Osteocyte (in vitro differentiated cells): ENCODE measurements around the gene SLC26A2. TPM values are rescaled to one million over a fixed set of nuclear protein-coding genes. Genes with fewer than 3 reads are reported as not detected.

Experiments used
- DNase-seq: peaks from one replicate; pipeline ENCODE4 v3.0.0; 2021; ENCODE audit warnings: mixed read lengths; ENCODE audit not compliant: unreplicated experiment; ENCODE audit errors: extremely low spot score
- H3K27ac Mint-ChIP-seq: one replicate; pipeline ENCODE4 v1.8.0; 2021; ENCODE audit warnings: mild to moderate bottlenecking, mixed read lengths; ENCODE audit not compliant: unreplicated experiment
- H3K27me3 Mint-ChIP-seq: one replicate; pipeline ENCODE4 v1.8.0; 2021; ENCODE audit warnings: mixed read lengths; ENCODE audit not compliant: unreplicated experiment
- H3K36me3 Mint-ChIP-seq: one replicate; pipeline ENCODE4 v1.8.0; 2021; ENCODE audit warnings: mixed read lengths; ENCODE audit not compliant: unreplicated experiment
- H3K4me1 Mint-ChIP-seq: one replicate; pipeline ENCODE4 v1.8.0; 2021; ENCODE audit warnings: mixed read lengths; ENCODE audit not compliant: unreplicated experiment
- H3K4me3 Mint-ChIP-seq: one replicate; pipeline ENCODE4 v1.8.0; 2021; ENCODE audit warnings: mild to moderate bottlenecking, moderate library complexity, mixed read lengths; ENCODE audit not compliant: unreplicated experiment
- H3K9me3 Mint-ChIP-seq: one replicate; pipeline ENCODE4 v1.8.0; 2021; ENCODE audit warnings: mixed read lengths; ENCODE audit not compliant: unreplicated experiment
- total RNA-seq: library from RNA; stranded (reverse); gene quantifications from 2 replicates; pipeline ENCODE4 v1.2.1, GENCODE V29; 2021
- TF ChIP-seq, protein P1 (sequence below): fragments of 200-600 bp; sonication (generic); IDR thresholded peaks from 2 replicates; pipeline ENCODE4 v1.5.0; 2021; ENCODE audit warnings: antibody characterized with exemption, mild to moderate bottlenecking, moderate library complexity

Gene SLC26A2
- total RNA-seq, 1 donor from 2014 or later = 39.7 TPM

DNA sequence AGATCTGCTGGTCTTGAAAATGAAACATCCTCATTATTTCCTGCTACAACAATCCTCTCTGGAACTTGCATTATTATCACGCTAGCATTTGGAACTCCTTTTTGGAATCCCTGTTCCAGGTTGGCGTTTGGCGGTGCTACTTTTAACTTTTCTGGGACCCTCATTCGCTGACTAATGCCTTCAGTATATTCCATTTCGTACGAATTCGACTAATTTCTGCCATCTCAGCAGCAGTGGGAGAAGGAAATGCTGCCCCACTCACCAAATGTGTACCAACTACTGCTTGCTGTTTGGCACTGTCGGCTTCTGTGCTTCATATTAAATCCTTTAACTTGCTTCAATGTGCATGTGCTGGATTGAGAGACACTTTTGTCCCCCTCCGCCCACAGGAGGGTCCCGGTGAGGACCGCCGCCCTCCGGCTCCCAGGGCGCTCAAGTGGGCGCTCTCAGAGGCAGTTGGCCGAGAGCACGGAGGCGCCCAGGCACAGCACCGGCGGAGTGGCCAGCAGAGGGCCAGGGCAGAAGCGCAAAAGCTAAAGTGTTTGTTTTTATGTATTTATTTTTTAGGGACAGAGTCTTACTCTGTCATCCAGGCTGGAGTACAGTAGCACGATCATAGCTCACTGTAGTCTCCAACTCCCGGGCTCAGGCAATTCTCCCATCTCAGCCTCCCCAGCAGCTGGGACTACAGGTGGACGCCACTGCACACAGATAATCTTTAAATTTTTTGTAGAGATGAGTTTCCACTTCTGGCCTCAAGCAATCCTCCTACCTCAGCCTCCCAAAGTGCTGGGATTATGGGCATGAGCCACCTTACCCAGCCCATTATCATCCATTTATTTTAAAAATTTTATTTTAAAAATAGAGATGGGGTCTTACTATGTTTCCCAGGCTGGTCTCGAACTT, 27.9 kb upstream of the SLC26A2 start:
- Mint-ChIP-seq H3K4me3 (no peak overlapping the region), H3K36me3 (no peaks in the 10 kb centered on the region), H3K4me1 (peaks cover 32% of the 10 kb centered on the region), H3K9me3 (no peaks in the 10 kb centered on the region), H3K27ac (no peak overlapping the region), H3K27me3 (no peaks in the 10 kb centered on the region)
- TF ChIP-seq, protein P1, sequence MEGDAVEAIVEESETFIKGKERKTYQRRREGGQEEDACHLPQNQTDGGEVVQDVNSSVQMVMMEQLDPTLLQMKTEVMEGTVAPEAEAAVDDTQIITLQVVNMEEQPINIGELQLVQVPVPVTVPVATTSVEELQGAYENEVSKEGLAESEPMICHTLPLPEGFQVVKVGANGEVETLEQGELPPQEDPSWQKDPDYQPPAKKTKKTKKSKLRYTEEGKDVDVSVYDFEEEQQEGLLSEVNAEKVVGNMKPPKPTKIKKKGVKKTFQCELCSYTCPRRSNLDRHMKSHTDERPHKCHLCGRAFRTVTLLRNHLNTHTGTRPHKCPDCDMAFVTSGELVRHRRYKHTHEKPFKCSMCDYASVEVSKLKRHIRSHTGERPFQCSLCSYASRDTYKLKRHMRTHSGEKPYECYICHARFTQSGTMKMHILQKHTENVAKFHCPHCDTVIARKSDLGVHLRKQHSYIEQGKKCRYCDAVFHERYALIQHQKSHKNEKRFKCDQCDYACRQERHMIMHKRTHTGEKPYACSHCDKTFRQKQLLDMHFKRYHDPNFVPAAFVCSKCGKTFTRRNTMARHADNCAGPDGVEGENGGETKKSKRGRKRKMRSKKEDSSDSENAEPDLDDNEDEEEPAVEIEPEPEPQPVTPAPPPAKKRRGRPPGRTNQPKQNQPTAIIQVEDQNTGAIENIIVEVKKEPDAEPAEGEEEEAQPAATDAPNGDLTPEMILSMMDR = no peak
- DNase-seq = no peak

DNA sequence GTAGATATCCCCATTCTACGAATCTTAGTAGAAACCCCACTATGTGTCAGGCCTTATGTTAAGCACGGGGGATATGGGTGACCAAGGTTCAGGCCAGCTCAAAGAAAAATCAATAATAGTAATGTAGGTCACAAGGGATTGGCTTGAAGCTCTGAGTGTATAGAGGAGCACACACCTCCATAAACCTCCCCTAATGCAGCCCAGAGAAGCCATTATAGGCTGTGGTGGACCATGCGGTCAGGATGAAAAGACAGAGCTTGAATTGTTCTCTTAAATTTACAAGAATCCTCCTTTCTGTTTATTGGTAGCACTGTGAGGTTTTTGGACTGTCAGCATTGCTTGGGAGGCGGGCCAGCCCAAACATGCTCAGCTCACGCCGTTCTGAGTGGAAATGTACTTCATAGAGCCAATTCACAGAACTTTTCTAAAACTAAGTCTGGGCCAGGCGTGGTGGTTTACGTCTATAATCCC, 25.1 kb upstream of the SLC26A2 start:
- Mint-ChIP-seq H3K4me3 (no peak overlapping the region), H3K27ac (no peak overlapping the region), H3K9me3 (no peaks in the 10 kb centered on the region), H3K4me1 (peaks cover 43% of the 10 kb centered on the region), H3K27me3 (no peaks in the 10 kb centered on the region), H3K36me3 (no peaks in the 10 kb centered on the region)
- DNase-seq = no peak
- TF ChIP-seq, protein P1 = no peak

DNA sequence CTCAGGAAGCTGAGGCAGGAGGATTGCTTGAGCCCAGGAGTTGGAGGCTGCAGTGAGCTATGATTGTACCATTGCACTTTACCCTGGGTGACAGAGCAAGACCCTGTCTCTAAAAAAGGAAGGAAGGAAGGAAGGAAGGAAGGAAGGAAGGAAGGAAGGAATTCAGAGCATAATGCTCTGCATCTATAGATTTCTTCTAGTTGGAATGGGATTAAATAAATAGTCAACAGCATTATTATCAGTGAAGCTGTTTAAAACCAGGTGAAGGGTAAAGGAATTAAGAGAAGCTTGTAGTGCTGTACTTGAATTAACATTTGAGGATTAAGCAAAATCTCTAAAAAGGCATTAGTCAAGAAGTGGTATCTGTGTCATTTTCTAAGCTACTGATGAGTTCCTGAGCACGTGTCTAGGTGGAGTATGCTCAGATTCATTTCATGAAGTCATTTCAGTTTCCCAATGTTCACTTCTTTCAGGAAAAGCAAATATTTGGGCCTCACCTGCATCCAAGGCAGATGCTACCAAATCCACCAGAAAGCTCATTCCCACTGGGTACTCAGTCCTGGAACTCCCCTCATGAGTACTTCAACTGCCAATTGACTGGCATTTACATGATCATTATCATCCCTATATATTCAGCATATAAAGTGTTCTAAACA, 24.4 kb upstream of the SLC26A2 start:
- TF ChIP-seq, protein P1 = no peak
- H3K27ac Mint-ChIP-seq = no peak overlapping the region
- no peaks in the 10 kb centered on the region for H3K27me3 Mint-ChIP-seq
- no peaks in the 10 kb centered on the region for H3K9me3 Mint-ChIP-seq
- no peak for DNase-seq
- peaks cover 41% of the 10 kb centered on the region for H3K4me1 Mint-ChIP-seq
- H3K4me3 Mint-ChIP-seq = no peak overlapping the region
- no peaks in the 10 kb centered on the region for H3K36me3 Mint-ChIP-seq

DNA sequence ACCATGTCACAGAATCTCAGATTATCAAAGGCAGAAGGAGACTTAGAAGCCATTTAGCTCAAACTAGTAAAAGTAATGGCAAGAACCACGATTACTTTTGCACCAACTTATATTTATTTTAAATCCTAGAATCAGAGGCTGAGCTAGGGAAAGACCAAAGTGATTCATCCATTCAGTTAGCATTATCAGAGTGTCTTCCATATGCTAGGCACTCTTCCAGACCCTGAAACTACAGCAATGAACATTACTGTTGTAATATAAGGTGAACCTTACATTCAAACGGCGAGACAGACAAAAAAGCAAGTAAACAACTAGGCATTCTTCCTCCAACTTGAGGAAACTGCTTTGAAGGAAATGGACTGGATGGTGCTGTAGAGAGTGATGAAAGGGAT, 23.9 kb upstream of the SLC26A2 start:
- Mint-ChIP-seq H3K36me3 (no peaks in the 10 kb centered on the region), H3K27me3 (no peaks in the 10 kb centered on the region), H3K27ac (no peak overlapping the region), H3K4me1 (peaks cover 42% of the 10 kb centered on the region), H3K4me3 (no peak overlapping the region), H3K9me3 (no peaks in the 10 kb centered on the region)
- TF ChIP-seq, protein P1 = no peak
- DNase-seq = no peak

DNA sequence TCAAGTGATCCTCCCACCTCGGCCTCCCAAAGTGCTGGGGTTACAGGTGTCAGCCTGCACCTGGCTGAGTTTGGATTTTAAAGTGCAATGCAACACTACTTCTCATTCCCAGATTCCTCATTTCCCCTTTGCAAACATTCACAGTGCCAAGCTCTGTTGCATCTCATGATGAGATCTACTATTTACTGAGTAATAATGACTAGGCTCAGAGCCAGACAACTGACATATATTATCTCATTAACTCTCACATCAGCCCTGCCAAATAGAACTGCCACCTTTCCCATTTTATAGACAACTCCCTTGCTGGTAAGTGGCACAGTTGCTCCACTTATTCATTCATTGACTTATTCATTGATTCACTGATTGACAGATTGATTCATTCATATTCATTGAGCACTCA, 22.9 kb upstream of the SLC26A2 start:
- Mint-ChIP-seq H3K4me1 (peaks cover 42% of the 10 kb centered on the region), H3K27ac (peak overlapping the region; percentile 90), H3K27me3 (no peaks in the 10 kb centered on the region), H3K36me3 (no peaks in the 10 kb centered on the region), H3K9me3 (no peaks in the 10 kb centered on the region), H3K4me3 (no peak overlapping the region)
- TF ChIP-seq, protein P1 = no peak
- no peak for DNase-seq
